HepG2 (cell line): ENCODE results near the gene PPP4R3A.

Source experiments
- CREB1 ChIP-seq, 2 experiments: fragments of 450-650 bp in 1 of 2; IDR thresholded peaks; 2 replicates each; pipeline ENCODE4 v1.6.1; 2016 to 2017; ENCODE audit warnings: control low read depth in 1 of 2, mild to moderate bottlenecking in 1 of 2, missing compliant biosample characterization in 1 of 2, missing genetic modification characterization in 1 of 2
- CTCF ChIP-seq: sonication (generic); formaldehyde crosslinking; IDR thresholded peaks from 2 replicates; pipeline ENCODE4 v1.5.0; 2020; ENCODE audit warnings: mild to moderate bottlenecking, missing genetic modification reagents, moderate library complexity
- ELF3 ChIP-seq: IDR thresholded peaks from 2 replicates; pipeline ENCODE4 v1.6.1; 2016; ENCODE audit warnings: missing genetic modification reagents, missing compliant biosample characterization
- FOXM1 ChIP-seq: sonication (generic); formaldehyde crosslinking; IDR thresholded peaks from 2 replicates; pipeline ENCODE4 v1.5.0; 2020; ENCODE audit warnings: missing genetic modification reagents
- RERE ChIP-seq: IDR thresholded peaks from 2 replicates; pipeline ENCODE4 v1.6.1; 2016; ENCODE audit warnings: low read depth, missing genetic modification reagents, missing compliant biosample characterization
- SMAD3 ChIP-seq: sonication (generic); formaldehyde crosslinking; IDR thresholded peaks from 2 replicates; pipeline ENCODE4 v1.4.0; 2020; ENCODE audit warnings: missing genetic modification reagents
- ZNF430 ChIP-seq: sonication (generic); formaldehyde crosslinking; IDR thresholded peaks from 2 replicates; pipeline ENCODE4 v1.9.0; 2021; ENCODE audit warnings: mild to moderate bottlenecking, missing genetic modification reagents
- ZNF674 ChIP-seq: sonication (generic); formaldehyde crosslinking; IDR thresholded peaks from 2 replicates; pipeline ENCODE4 v1.5.0; 2020; ENCODE audit warnings: low read depth, mild to moderate bottlenecking, missing genetic modification reagents
- ZSCAN30 ChIP-seq: sonication (generic); formaldehyde crosslinking; IDR thresholded peaks from 2 replicates; pipeline ENCODE4 v1.5.0; 2020; ENCODE audit warnings: mild to moderate bottlenecking, missing genetic modification reagents
- ZSCAN5A ChIP-seq: sonication (generic); formaldehyde crosslinking; IDR thresholded peaks from 2 replicates; pipeline ENCODE4 v1.8.0; 2022; ENCODE audit warnings: mild to moderate bottlenecking, missing genetic modification reagents, borderline replicate concordance

GRCh38 chr14:91456283-91456682 lies 53.8 kb downstream of the PPP4R3A start:
- TF ChIP-seq CREB1 (IDR thresholded peaks at IDR 0.05): no peak
- TF ChIP-seq CREB1 (CRISPR knock-in tag; IDR thresholded peaks at IDR 0.05): no peak
- TF ChIP-seq ZNF674 (CRISPR knock-in tag): no peak
- no peak for TF ChIP-seq ZNF430 (CRISPR knock-in tag)
- TF ChIP-seq ELF3: no peak
- TF ChIP-seq ZSCAN30 (CRISPR knock-in tag): no peak
- TF ChIP-seq CTCF (CRISPR knock-in tag): no peak
- no peak for TF ChIP-seq FOXM1
- no peak for TF ChIP-seq RERE (CRISPR knock-in tag)
- TF ChIP-seq ZSCAN5A (CRISPR knock-in tag): no peak
- no peak for TF ChIP-seq SMAD3 (CRISPR knock-in tag)
